A673 (cell line): ENCODE results near the gene ARFIP1. TPM values are rescaled to one million over a fixed set of nuclear protein-coding genes. Genes with fewer than 3 reads are reported as not detected.

Source experiments
- BruUV-seq: library from RNA; stranded (reverse); fragments of 400-500 nt; replicated peaks from 2 replicates; lab custom pipeline; 2021; lab: Mats Ljungman, UMichigan
- CTCF ChIA-PET: fragments of 300-600 bp; sonication (Branson Sonifier 250); formaldehyde crosslinking; loops from one replicate; lab custom pipeline; 2022; ENCODE audit warnings: antibody characterized with exemption; lab: Charles Lee
- POLR2A ChIA-PET: fragments of 300-600 bp; sonication (Branson Sonifier 250); formaldehyde crosslinking; loops from one replicate; lab custom pipeline; 2022; ENCODE audit warnings: antibody characterized with exemption; ENCODE audit not compliant: low non-redundant PET; lab: Charles Lee
- DNase-seq: peaks from one replicate; pipeline ENCODE4 v3.0.0-alpha.2; 2015; ENCODE audit warnings: low spot score
- H3K27ac ChIP-seq: fragments of 200-600 bp; sonication (generic); 2 replicates; pipeline ENCODE4 v1.5.1; 2016; ENCODE audit warnings: mixed run types, low read depth, mild to moderate bottlenecking, mixed read lengths, antibody characterized with exemption, low read length; ENCODE audit not compliant: poor library complexity, severe bottlenecking
- H3K27me3 ChIP-seq: fragments of 200-600 bp; sonication (generic); replicated peaks from 2 replicates; pipeline ENCODE4 v1.6.1; 2017; ENCODE audit warnings: mixed run types, low read depth, mild to moderate bottlenecking, mixed read lengths, antibody characterized with exemption, low read length; ENCODE audit not compliant: insufficient read depth, poor library complexity
- H3K36me3 ChIP-seq: fragments of 200-600 bp; sonication (generic); 2 replicates; pipeline ENCODE4 v1.6.1; 2016; ENCODE audit warnings: mixed run types, mild to moderate bottlenecking, mixed read lengths, antibody characterized with exemption, low read length; ENCODE audit not compliant: insufficient read depth, poor library complexity, severe bottlenecking
- H3K4me1 ChIP-seq: fragments of 200-600 bp; sonication (generic); 2 replicates; pipeline ENCODE4 v1.6.1; 2017; ENCODE audit warnings: mixed run types, mild to moderate bottlenecking, mixed read lengths, antibody characterized with exemption, low read length; ENCODE audit not compliant: insufficient read depth, poor library complexity, severe bottlenecking
- H3K4me3 ChIP-seq: fragments of 200-600 bp; sonication (generic); 2 replicates; pipeline ENCODE4 v1.5.1; 2016; ENCODE audit warnings: low read depth, mixed run types, mild to moderate bottlenecking, mixed read lengths, low read length; ENCODE audit not compliant: poor library complexity, severe bottlenecking
- H3K9me3 ChIP-seq: fragments of 200-600 bp; sonication (generic); 2 replicates; pipeline ENCODE4 v1.6.1; 2016; ENCODE audit warnings: mixed run types, low read depth, mild to moderate bottlenecking, mixed read lengths, antibody characterized with exemption, low read length; ENCODE audit not compliant: poor library complexity, severe bottlenecking
- EZH2 ChIP-seq: fragments of 200-600 bp; sonication (generic); IDR thresholded peaks from 2 replicates; pipeline ENCODE4 v1.6.1; 2017; ENCODE audit warnings: borderline replicate concordance, low read depth, mild to moderate bottlenecking, mixed read lengths, antibody characterized with exemption, low read length; ENCODE audit not compliant: poor library complexity, severe bottlenecking
- intact Hi-C: fragments of 100-400 bp; cut with micrococcal nuclease; formaldehyde crosslinking; loops from one replicate; pipeline ENCODE4 v1.10.0; 2022; ENCODE audit not compliant: unreplicated experiment
- total RNA-seq: library from RNA; stranded (reverse); gene quantifications from 2 replicates; pipeline ENCODE4 v1.2.3, GENCODE V29; 2021
- TF ChIP-seq, protein P1 (sequence below): fragments of 300-800, 200-600 bp; sonication (generic); conservative IDR thresholded peaks from 2 replicates; pipeline ENCODE4 v1.5.1; 2017; ENCODE audit warnings: low read depth, mild to moderate bottlenecking, antibody characterized with exemption, low read length, moderate library complexity, mixed read lengths

The ARFIP1 gene
- total RNA-seq, 1 experiment from 2014 or later = 30.4 TPM

DNA sequence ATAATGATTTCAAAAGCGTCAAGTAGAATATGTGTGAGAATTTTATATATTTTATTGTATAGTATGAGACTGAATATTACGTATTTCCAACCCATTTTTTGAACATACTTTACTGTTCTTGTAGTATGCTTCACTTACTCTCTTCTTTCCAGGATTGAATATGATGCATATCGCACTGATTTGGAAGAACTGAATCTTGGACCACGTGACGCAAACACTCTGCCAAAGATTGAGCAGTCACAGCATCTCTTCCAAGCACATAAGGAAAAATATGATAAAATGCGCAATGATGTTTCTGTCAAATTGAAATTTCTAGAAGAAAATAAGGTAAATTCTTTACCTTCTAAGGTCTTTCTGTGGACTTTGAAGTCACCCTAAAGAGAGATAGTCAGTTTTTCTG, 108.2 kb downstream of the ARFIP1 start:
- ChIA-PET POLR2A (no interaction called here), CTCF (no interaction called here)
- no TSS peak for BruUV-seq
- H3K4me1 ChIP-seq = no peaks in the 10 kb centered on the region
- no peaks in the 10 kb centered on the region for H3K36me3 ChIP-seq
- no peak overlapping the region for H3K4me3 ChIP-seq
- no peak for DNase-seq
- TF ChIP-seq EZH2 = no peak
- TF ChIP-seq, protein P1, sequence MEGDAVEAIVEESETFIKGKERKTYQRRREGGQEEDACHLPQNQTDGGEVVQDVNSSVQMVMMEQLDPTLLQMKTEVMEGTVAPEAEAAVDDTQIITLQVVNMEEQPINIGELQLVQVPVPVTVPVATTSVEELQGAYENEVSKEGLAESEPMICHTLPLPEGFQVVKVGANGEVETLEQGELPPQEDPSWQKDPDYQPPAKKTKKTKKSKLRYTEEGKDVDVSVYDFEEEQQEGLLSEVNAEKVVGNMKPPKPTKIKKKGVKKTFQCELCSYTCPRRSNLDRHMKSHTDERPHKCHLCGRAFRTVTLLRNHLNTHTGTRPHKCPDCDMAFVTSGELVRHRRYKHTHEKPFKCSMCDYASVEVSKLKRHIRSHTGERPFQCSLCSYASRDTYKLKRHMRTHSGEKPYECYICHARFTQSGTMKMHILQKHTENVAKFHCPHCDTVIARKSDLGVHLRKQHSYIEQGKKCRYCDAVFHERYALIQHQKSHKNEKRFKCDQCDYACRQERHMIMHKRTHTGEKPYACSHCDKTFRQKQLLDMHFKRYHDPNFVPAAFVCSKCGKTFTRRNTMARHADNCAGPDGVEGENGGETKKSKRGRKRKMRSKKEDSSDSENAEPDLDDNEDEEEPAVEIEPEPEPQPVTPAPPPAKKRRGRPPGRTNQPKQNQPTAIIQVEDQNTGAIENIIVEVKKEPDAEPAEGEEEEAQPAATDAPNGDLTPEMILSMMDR = no peak
- intact Hi-C loops = no loop called here
- no peaks in the 10 kb centered on the region for H3K9me3 ChIP-seq
- no peak overlapping the region for H3K27ac ChIP-seq
- H3K27me3 ChIP-seq = no peaks in the 10 kb centered on the region

DNA sequence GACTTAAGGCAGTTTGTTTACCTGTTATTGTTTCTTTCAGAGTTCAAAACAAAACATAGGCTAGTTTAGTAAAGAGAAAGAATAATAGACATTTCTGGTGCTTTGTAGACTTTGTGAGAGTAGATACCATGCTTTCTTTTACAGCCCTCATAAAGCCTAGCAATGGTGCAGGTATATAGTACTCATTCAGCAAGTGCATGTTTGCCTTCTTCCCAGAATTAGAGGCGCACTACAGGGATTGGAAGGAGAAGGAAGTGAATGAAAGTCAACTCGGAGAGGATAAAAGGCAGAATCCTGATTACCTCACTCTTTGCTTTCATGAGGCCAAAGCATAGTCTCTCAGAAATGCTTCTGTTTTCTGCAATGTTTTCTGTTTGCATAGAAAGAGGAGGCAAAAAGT, 113.2 kb downstream of the ARFIP1 start:
- Histone ChIP-seq H3K4me1 (no peaks in the 10 kb centered on the region), H3K9me3 (no peaks in the 10 kb centered on the region), H3K36me3 (no peaks in the 10 kb centered on the region), H3K27me3 (no peaks in the 10 kb centered on the region), H3K27ac (no peak overlapping the region), H3K4me3 (no peak overlapping the region)
- TF ChIP-seq, protein P1 = no peak
- no peak for TF ChIP-seq EZH2
- CTCF ChIA-PET = no interaction called here
- intact Hi-C loops = no loop called here
- POLR2A ChIA-PET = no interaction called here
- no TSS peak for BruUV-seq
- DNase-seq = no peak

DNA sequence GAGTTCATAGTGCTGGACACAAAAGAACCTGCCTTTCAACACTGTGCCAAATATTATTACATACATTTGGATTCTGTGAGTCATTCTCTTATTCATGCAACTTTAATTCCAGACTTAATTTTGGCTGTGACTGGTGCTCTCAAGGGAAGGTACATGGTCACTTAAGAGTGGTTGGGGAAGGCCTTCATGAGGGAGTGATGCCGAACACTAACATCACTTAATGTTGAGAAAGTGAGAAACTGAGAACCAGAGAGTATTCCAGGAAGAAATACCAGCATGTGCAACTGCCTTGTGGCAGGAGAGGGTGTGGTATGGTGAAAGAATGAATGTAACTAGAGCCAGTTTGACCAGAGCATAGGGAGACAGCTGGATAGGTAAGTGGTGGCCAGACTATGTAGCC, 114.9 kb downstream of the ARFIP1 start:
- intact Hi-C loops = no loop called here
- H3K36me3 ChIP-seq = no peaks in the 10 kb centered on the region
- POLR2A ChIA-PET = no interaction called here
- DNase-seq = no peak
- no peaks in the 10 kb centered on the region for H3K27me3 ChIP-seq
- no peak overlapping the region for H3K27ac ChIP-seq
- H3K9me3 ChIP-seq = no peaks in the 10 kb centered on the region
- TF ChIP-seq EZH2 = no peak
- TF ChIP-seq, protein P1 = no peak
- no peak overlapping the region for H3K4me3 ChIP-seq
- no TSS peak for BruUV-seq
- H3K4me1 ChIP-seq = no peaks in the 10 kb centered on the region
- CTCF ChIA-PET = no interaction called here
